ENCODE measurements around the gene KCNJ9. TPM values are rescaled to one million over a fixed set of nuclear protein-coding genes. Genes with fewer than 3 reads are reported as not detected.

KCNJ9 gene
- total and polyA plus RNA-seq, 2 of the 13 experiments (the other 11 are each of a cell fraction or from before 2014, with no cell fraction given): not detected

- Histone ChIP-seq H3K9ac (ENCODE audit: insufficient read depth, low read depth, low read length) (no peak overlapping the region), H3K4me1 (ENCODE audit: insufficient read depth, low read length) (peaks cover 21% of the 10 kb centered on the region), H3K9me3 (ENCODE audit: low read length) (no peaks in the 10 kb centered on the region), H2AFZ (ENCODE audit: low read length) (no peak overlapping the region), H3K27ac (ENCODE audit: extremely low read length, insufficient read depth, low read length) (no peak overlapping the region), H3K36me3 (replicated peaks in 1 of 2; ENCODE audit: control insufficient read depth in 1 of 2, insufficient read depth in 2 of 2, low read length in 2 of 2) (peaks cover 10 to 18% of the 10 kb centered on the region in 2 experiments; a peak in 4 of 5 replicates), H4K20me1 (ENCODE audit: insufficient read depth, low read length) (no peaks in the 10 kb centered on the region), H3K4me3 (replicated peaks in 1 of 3; ENCODE audit: insufficient read depth in 1 of 3, low read depth in 2 of 3, low read length in 3 of 3) (no peak overlapping the region), H3K79me2 (ENCODE audit: insufficient read depth, low read length) (no peaks in the 10 kb centered on the region), H3K27me3 (ENCODE audit: control insufficient read depth in 1 of 2, insufficient read depth in 2 of 2, low read length in 2 of 2) (no peaks in the 10 kb centered on the region), H3K4me2 (ENCODE audit: low read depth, low read length) (no peak overlapping the region)
- no TSS peak for BruUV-seq (replicated peaks)
- ATAC-seq (no peak), FAIRE-seq (no peak), DNase-seq (ENCODE audit: low spot score) (no peak)
- ChIA-PET CTCF (ENCODE audit: low intra/inter-chr PET ratio, low total read pairs) (no interaction called here), POLR2A (no interaction called here)
- in situ Hi-C loops (cut with HindIII; ENCODE audit: extremely low pct_ligation_motif_present, low pct_unique_long_range_greater_than_20kb): no loop called here
- TF ChIP-seq GMEB1 (CRISPR knock-in tag; IDR thresholded peaks at IDR 0.05; ENCODE audit: borderline replicate concordance) (no peak), RBM22 (optimal IDR thresholded peaks at IDR 0.05; ENCODE audit: low read length) (no peak), ZNF124 (CRISPR knock-in tag; IDR thresholded peaks at IDR 0.05) (no peak), PBX3 (CRISPR knock-in tag; IDR thresholded peaks at IDR 0.05; ENCODE audit: borderline replicate concordance) (no peak), NKX3-1 (CRISPR knock-in tag; IDR thresholded peaks at IDR 0.05) (no peak), HMGXB3 (CRISPR knock-in tag; IDR thresholded peaks at IDR 0.05; ENCODE audit: borderline replicate concordance) (no peak), TOE1 (CRISPR knock-in tag; IDR thresholded peaks at IDR 0.05) (no peak), ZNF33A (CRISPR knock-in tag; IDR thresholded peaks at IDR 0.05; ENCODE audit: borderline replicate concordance) (no peak), CCDC6 (CRISPR knock-in tag; IDR thresholded peaks at IDR 0.05) (no peak), ZSCAN31 (CRISPR knock-in tag; IDR thresholded peaks at IDR 0.05; ENCODE audit: low read depth) (no peak), REL (CRISPR knock-in tag; conservative IDR thresholded peaks at IDR 0.05) (no peak)
- intact Hi-C loops (cut with micrococcal nuclease; ENCODE audit: unreplicated experiment): no loop called here
- WGBS (ENCODE audit: low lambda C conversion rate): 100% methylated on average over 1 of the region's 1 CpG
These were observed 40.9 kb upstream of the KCNJ9 start for GRCh38 chr1:160040476-160040875.
